WTC11 (cell line): ENCODE measurements around the gene RNU1-3.
"Not testable (repeated sequence)": the region's sequence is repeated elsewhere in the genome, so short reads cannot be mapped to it uniquely, and the experiment has no call there.

Experiments used
- ATF1 ChIP-seq: sonication (generic); formaldehyde crosslinking; IDR thresholded peaks from 2 replicates; pipeline ENCODE4 v1.8.1; 2023; ENCODE audit warnings: mild to moderate bottlenecking, moderate library complexity, missing genetic modification reagents
- NFYB ChIP-seq: sonication (generic); formaldehyde crosslinking; conservative IDR thresholded peaks from 2 replicates; pipeline ENCODE4 v1.8.0; 2022; ENCODE audit warnings: low read depth, missing genetic modification reagents
- NR3C1 ChIP-seq: sonication (generic); formaldehyde crosslinking; conservative IDR thresholded peaks from 2 replicates; pipeline ENCODE4 v1.8.1; 2023; ENCODE audit warnings: low read depth, mild to moderate bottlenecking, missing genetic modification reagents
- SMAD3 ChIP-seq: sonication (generic); formaldehyde crosslinking; IDR thresholded peaks from 2 replicates; pipeline ENCODE4 v1.8.0; 2022; ENCODE audit warnings: missing genetic modification reagents, mild to moderate bottlenecking, borderline replicate concordance
- ZBTB43 ChIP-seq: sonication (generic); formaldehyde crosslinking; IDR thresholded peaks from 2 replicates; pipeline ENCODE4 v1.8.1; 2023; ENCODE audit warnings: mild to moderate bottlenecking, missing genetic modification reagents
- TF ChIP-seq, protein P1 (sequence below): fragments of 200-600 bp; IDR thresholded peaks from 2 replicates; pipeline ENCODE4 v1.8.0; 2022; ENCODE audit warnings: antibody characterized with exemption
- TF ChIP-seq, protein P2 (sequence below): sonication (generic); formaldehyde crosslinking; IDR thresholded peaks from 2 replicates; pipeline ENCODE4 v1.8.1; 2023; ENCODE audit warnings: mild to moderate bottlenecking, moderate library complexity, missing genetic modification reagents
- TF ChIP-seq, protein P3 (sequence below): sonication (generic); formaldehyde crosslinking; IDR thresholded peaks from 2 replicates; pipeline ENCODE4 v1.8.0; 2022; ENCODE audit warnings: mild to moderate bottlenecking, missing genetic modification reagents

- not testable (repeated sequence) for TF ChIP-seq ATF1, ZBTB43, NFYB, SMAD3, NR3C1 (CRISPR knock-in tag)
- TF ChIP-seq, protein P1, sequence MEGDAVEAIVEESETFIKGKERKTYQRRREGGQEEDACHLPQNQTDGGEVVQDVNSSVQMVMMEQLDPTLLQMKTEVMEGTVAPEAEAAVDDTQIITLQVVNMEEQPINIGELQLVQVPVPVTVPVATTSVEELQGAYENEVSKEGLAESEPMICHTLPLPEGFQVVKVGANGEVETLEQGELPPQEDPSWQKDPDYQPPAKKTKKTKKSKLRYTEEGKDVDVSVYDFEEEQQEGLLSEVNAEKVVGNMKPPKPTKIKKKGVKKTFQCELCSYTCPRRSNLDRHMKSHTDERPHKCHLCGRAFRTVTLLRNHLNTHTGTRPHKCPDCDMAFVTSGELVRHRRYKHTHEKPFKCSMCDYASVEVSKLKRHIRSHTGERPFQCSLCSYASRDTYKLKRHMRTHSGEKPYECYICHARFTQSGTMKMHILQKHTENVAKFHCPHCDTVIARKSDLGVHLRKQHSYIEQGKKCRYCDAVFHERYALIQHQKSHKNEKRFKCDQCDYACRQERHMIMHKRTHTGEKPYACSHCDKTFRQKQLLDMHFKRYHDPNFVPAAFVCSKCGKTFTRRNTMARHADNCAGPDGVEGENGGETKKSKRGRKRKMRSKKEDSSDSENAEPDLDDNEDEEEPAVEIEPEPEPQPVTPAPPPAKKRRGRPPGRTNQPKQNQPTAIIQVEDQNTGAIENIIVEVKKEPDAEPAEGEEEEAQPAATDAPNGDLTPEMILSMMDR: not testable (repeated sequence)
- TF ChIP-seq, protein P2, sequence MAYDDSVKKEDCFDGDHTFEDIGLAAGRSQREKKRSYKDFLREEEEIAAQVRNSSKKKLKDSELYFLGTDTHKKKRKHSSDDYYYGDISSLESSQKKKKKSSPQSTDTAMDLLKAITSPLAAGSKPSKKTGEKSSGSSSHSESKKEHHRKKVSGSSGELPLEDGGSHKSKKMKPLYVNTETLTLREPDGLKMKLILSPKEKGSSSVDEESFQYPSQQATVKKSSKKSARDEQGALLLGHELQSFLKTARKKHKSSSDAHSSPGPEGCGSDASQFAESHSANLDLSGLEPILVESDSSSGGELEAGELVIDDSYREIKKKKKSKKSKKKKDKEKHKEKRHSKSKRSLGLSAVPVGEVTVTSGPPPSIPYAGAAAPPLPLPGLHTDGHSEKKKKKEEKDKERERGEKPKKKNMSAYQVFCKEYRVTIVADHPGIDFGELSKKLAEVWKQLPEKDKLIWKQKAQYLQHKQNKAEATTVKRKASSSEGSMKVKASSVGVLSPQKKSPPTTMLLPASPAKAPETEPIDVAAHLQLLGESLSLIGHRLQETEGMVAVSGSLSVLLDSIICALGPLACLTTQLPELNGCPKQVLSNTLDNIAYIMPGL: not testable (repeated sequence)
- TF ChIP-seq, protein P3, sequence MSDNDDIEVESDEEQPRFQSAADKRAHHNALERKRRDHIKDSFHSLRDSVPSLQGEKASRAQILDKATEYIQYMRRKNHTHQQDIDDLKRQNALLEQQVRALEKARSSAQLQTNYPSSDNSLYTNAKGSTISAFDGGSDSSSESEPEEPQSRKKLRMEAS (CRISPR knock-in tag): not testable (repeated sequence)
Observed at GRCh38 chr1:16647179-16648176, 19.3 kb downstream of the RNU1-3 start.
